GM21529 (cell line): ENCODE measurements around the gene STK24.
A peak's percentile ranks its signal among the peaks of the same experiment; 100 is the strongest.
"Not testable (repeated sequence)": the region's sequence is repeated elsewhere in the genome, so short reads cannot be mapped to it uniquely, and the experiment has no call there.

Source experiments
- ATAC-seq: cut with Tn5 transposase; IDR thresholded peaks from one replicate; pipeline ENCODE4 v1.9.1; 2021; ENCODE audit not compliant: unreplicated experiment

STK24 gene

GRCh38 chr13:98584668-98585397 lies 7.9 kb upstream of the STK24 start:
- ATAC-seq, result no peak

GRCh38 chr13:98582947-98583346 lies 6.0 kb upstream of the STK24 start:
- no peak for ATAC-seq

- no peak for ATAC-seq
These were observed 5.2 kb upstream of the STK24 start for GRCh38 chr13:98581971-98582702.

- no peak for ATAC-seq
These were observed 4.5 kb upstream of the STK24 start for GRCh38 chr13:98581381-98581780.

- no peak for ATAC-seq
These were observed 3.5 kb upstream of the STK24 start for GRCh38 chr13:98580420-98580819.

- ATAC-seq, result no peak
These were observed 954 bp upstream of the STK24 start for GRCh38 chr13:98577836-98578285.

GRCh38 chr13:98576200-98576945 lies 534 bp downstream of the STK24 start:
- peak; percentile 30 for ATAC-seq

GRCh38 chr13:98575904-98576199 lies 1.1 kb downstream of the STK24 start:
- ATAC-seq, result no peak

- ATAC-seq, result no peak
These were observed 1.7 kb downstream of the STK24 start for GRCh38 chr13:98575009-98575903.

- no peak for ATAC-seq
These were observed 4.8 kb downstream of the STK24 start for GRCh38 chr13:98571955-98572662.

GRCh38 chr13:98570929-98571372 lies 6.0 kb downstream of the STK24 start:
- peak; percentile 83 for ATAC-seq

GRCh38 chr13:98569494-98570367 lies 7.2 kb downstream of the STK24 start:
- not testable (repeated sequence) for ATAC-seq

GRCh38 chr13:98568918-98569317 lies 8.0 kb downstream of the STK24 start:
- no peak for ATAC-seq

- no peak for ATAC-seq
These were observed 9.8 kb downstream of the STK24 start for GRCh38 chr13:98567140-98567539.

GRCh38 chr13:98565726-98566565 lies 11.0 kb downstream of the STK24 start:
- no peak for ATAC-seq

GRCh38 chr13:98564204-98564603 lies 12.7 kb downstream of the STK24 start:
- ATAC-seq, result no peak

- no peak for ATAC-seq
These were observed 13.8 kb downstream of the STK24 start for GRCh38 chr13:98563071-98563470.

- no peak for ATAC-seq
These were observed 17.7 kb downstream of the STK24 start for GRCh38 chr13:98559169-98559568.
